ENCODE results near the gene MXRA8.

The MXRA8 gene

GRCh38 chr1:1315435-1315954, 42.9 kb downstream of the MXRA8 start:
- TF ChIP-seq L3MBTL2 (conservative IDR thresholded peaks at IDR 0.05) (no peak), CTBP1 (IDR thresholded peaks at IDR 0.05; ENCODE audit: borderline replicate concordance) (no peak), SUZ12 (IDR thresholded peaks at IDR 0.05) (no peak), ARNT (IDR thresholded peaks at IDR 0.05) (no peak), LEF1 (IDR thresholded peaks at IDR 0.05; ENCODE audit: borderline replicate concordance) (no peak), ELF4 (IDR thresholded peaks at IDR 0.05) (no peak), FOXA1 (IDR thresholded peaks at IDR 0.05) (no peak)
- DNase-seq (ENCODE audit: extremely low spot score): no peak
- ChIA-PET POLR2A (interaction anchor here (1.1 to 3.3 kb wide), 2 partner anchors 11 to 60 kb away, joined by 4 to 8 read pairs; partner anchors contain the start of gene AURKAIP1), CTCF (no interaction called here)

- POLR2A ChIA-PET: interaction anchor here (1.1 to 3.3 kb wide), 2 partner anchors 10 to 61 kb away, joined by 4 to 8 read pairs; partner anchors contain the start of gene AURKAIP1
- CTCF ChIA-PET: no interaction called here
- no peak for DNase-seq (ENCODE audit: extremely low spot score)
- no peak for TF ChIP-seq FOXK2 (IDR thresholded peaks at IDR 0.05)
- TF ChIP-seq FOXA1 (IDR thresholded peaks at IDR 0.05): no peak
Observed at GRCh38 chr1:1314678-1315335, 43.5 kb downstream of the MXRA8 start.

GRCh38 chr1:1314237-1314586, 44.1 kb downstream of the MXRA8 start:
- no peak for DNase-seq (ENCODE audit: extremely low spot score)
- POLR2A ChIA-PET: interaction anchor here (1.1 to 3.3 kb wide), 2 partner anchors 9 to 61 kb away, joined by 4 to 8 read pairs; partner anchors contain the start of gene AURKAIP1
- CTCF ChIA-PET: no interaction called here
- TF ChIP-seq SUZ12 (IDR thresholded peaks at IDR 0.05) (no peak), NFRKB (IDR thresholded peaks at IDR 0.05) (no peak), FOXM1 (IDR thresholded peaks at IDR 0.05; ENCODE audit: borderline replicate concordance) (no peak), ELF4 (IDR thresholded peaks at IDR 0.05) (no peak), ZNF384 (IDR thresholded peaks at IDR 0.05) (no peak), SP1 (IDR thresholded peaks at IDR 0.05) (no peak), BHLHE40 (IDR thresholded peaks at IDR 0.05; ENCODE audit: borderline replicate concordance) (no peak), HDGF (IDR thresholded peaks at IDR 0.05; ENCODE audit: borderline replicate concordance) (no peak), L3MBTL2 (conservative IDR thresholded peaks at IDR 0.05) (no peak), LEF1 (IDR thresholded peaks at IDR 0.05; ENCODE audit: borderline replicate concordance) (no peak), TARDBP (IDR thresholded peaks at IDR 0.05) (no peak), PKNOX1 (IDR thresholded peaks at IDR 0.05) (no peak), FOXK2 (IDR thresholded peaks at IDR 0.05) (no peak), CTBP1 (IDR thresholded peaks at IDR 0.05; ENCODE audit: borderline replicate concordance) (no peak), ARNT (IDR thresholded peaks at IDR 0.05) (no peak), FOXA1 (IDR thresholded peaks at IDR 0.05) (no peak)

GRCh38 chr1:1313500-1314236, 44.7 kb downstream of the MXRA8 start:
- no peak for DNase-seq (ENCODE audit: extremely low spot score)
- POLR2A ChIA-PET: interaction anchor here (3.3 kb wide), 1 partner anchor 9 kb away, joined by 8 read pairs; no protein-coding TSS in a partner anchor
- CTCF ChIA-PET: no interaction called here
- no peak for TF ChIP-seq ELF4 (IDR thresholded peaks at IDR 0.05)

GRCh38 chr1:1312450-1313314, 45.7 kb downstream of the MXRA8 start:
- no peak for DNase-seq (ENCODE audit: extremely low spot score)
- ChIA-PET CTCF (no interaction called here), POLR2A (no interaction called here)
- no peak for TF ChIP-seq HDGF (IDR thresholded peaks at IDR 0.05; ENCODE audit: borderline replicate concordance)
- no peak for TF ChIP-seq SUZ12 (IDR thresholded peaks at IDR 0.05)
- TF ChIP-seq BHLHE40 (IDR thresholded peaks at IDR 0.05; ENCODE audit: borderline replicate concordance): no peak
- TF ChIP-seq TARDBP (IDR thresholded peaks at IDR 0.05): no peak
- no peak for TF ChIP-seq FOXA1 (IDR thresholded peaks at IDR 0.05)
- TF ChIP-seq SP1 (IDR thresholded peaks at IDR 0.05): no peak
- TF ChIP-seq CTBP1 (IDR thresholded peaks at IDR 0.05; ENCODE audit: borderline replicate concordance): no peak
- TF ChIP-seq FOXK2 (IDR thresholded peaks at IDR 0.05): no peak
- TF ChIP-seq ARNT (IDR thresholded peaks at IDR 0.05): no peak
- no peak for TF ChIP-seq L3MBTL2 (conservative IDR thresholded peaks at IDR 0.05)
- TF ChIP-seq FOXM1 (IDR thresholded peaks at IDR 0.05; ENCODE audit: borderline replicate concordance): no peak
- TF ChIP-seq LEF1 (IDR thresholded peaks at IDR 0.05; ENCODE audit: borderline replicate concordance): no peak
- TF ChIP-seq ELF4 (IDR thresholded peaks at IDR 0.05): no peak

- TF ChIP-seq FOXA1 (IDR thresholded peaks at IDR 0.05) (no peak), FOXM1 (IDR thresholded peaks at IDR 0.05; ENCODE audit: borderline replicate concordance) (no peak), NFRKB (IDR thresholded peaks at IDR 0.05) (no peak), ARNT (IDR thresholded peaks at IDR 0.05) (no peak), CTBP1 (IDR thresholded peaks at IDR 0.05; ENCODE audit: borderline replicate concordance) (no peak), FOXK2 (IDR thresholded peaks at IDR 0.05) (no peak), HDGF (IDR thresholded peaks at IDR 0.05; ENCODE audit: borderline replicate concordance) (no peak), ZNF384 (IDR thresholded peaks at IDR 0.05) (no peak), SP1 (IDR thresholded peaks at IDR 0.05) (no peak), BHLHE40 (IDR thresholded peaks at IDR 0.05; ENCODE audit: borderline replicate concordance) (no peak), L3MBTL2 (conservative IDR thresholded peaks at IDR 0.05) (no peak), SUZ12 (IDR thresholded peaks at IDR 0.05) (no peak), TARDBP (IDR thresholded peaks at IDR 0.05) (no peak), LEF1 (IDR thresholded peaks at IDR 0.05; ENCODE audit: borderline replicate concordance) (no peak), ELF4 (IDR thresholded peaks at IDR 0.05) (no peak), PKNOX1 (IDR thresholded peaks at IDR 0.05) (no peak)
- no peak for DNase-seq (ENCODE audit: extremely low spot score)
- ChIA-PET POLR2A (interaction anchor here (1.3 kb wide), 1 partner anchor 36 kb away, joined by 4 read pairs; no protein-coding TSS in a partner anchor), CTCF (no interaction called here)
Observed at GRCh38 chr1:1311107-1312104, 46.9 kb downstream of the MXRA8 start.

Measured in HEK293T (cell line).